Thoracic aorta (tissue), 2 donors: ENCODE data around the gene OR2T29. TPM values are rescaled to one million over a fixed set of nuclear protein-coding genes. Genes with fewer than 3 reads are reported as not detected.
"Not testable (repeated sequence)": the region's sequence is repeated elsewhere in the genome, so short reads cannot be mapped to it uniquely, and the experiment has no call there.

Experiments
- ATAC-seq: fragments of 150-250 bp; one replicate; pipeline ENCODE4 v1.8.0; 2017; ENCODE audit warnings: low read depth; ENCODE audit not compliant: insufficient number of reproducible peaks, low FRiP score
- DNase-seq: peaks from one replicate; pipeline ENCODE4 v3.0.0-alpha.2; 2020; ENCODE audit warnings: low spot score
- H3K27ac ChIP-seq, 2 donors: fragments of 200-600 bp; sonication (generic); 1 replicate in 1 of 2; 2 replicates in 1 of 2; pipeline ENCODE4 v1.5.1; 2016; ENCODE audit warnings: mild to moderate bottlenecking in 2 of 2, moderate library complexity in 2 of 2
- H3K27me3 ChIP-seq: fragments of 200-600 bp; sonication (generic); replicated peaks from 2 replicates; pipeline ENCODE4 v1.6.0; 2016; ENCODE audit warnings: mild to moderate bottlenecking; ENCODE audit not compliant: insufficient read depth
- H3K36me3 ChIP-seq: fragments of 200-600 bp; sonication (generic); one replicate; pipeline ENCODE4 v1.5.1; 2016
- H3K4me1 ChIP-seq, 2 donors: fragments of 200-600 bp; sonication (generic); 1 replicate in 1 of 2; 2 replicates in 1 of 2; pipeline versions ENCODE4 v1.5.1 to v1.6.0; 2016; ENCODE audit warnings: low read depth in 2 of 2, mild to moderate bottlenecking in 1 of 2; ENCODE audit not compliant: control insufficient read depth in 1 of 2
- H3K4me3 ChIP-seq: fragments of 200-600 bp; sonication (generic); 2 replicates; pipeline ENCODE4 v1.5.1; 2016; ENCODE audit warnings: mild to moderate bottlenecking
- H3K9me3 ChIP-seq: fragments of 200-600 bp; sonication (generic); 2 replicates; pipeline ENCODE4 v1.5.1; 2016
- total RNA-seq, 2 donors: library from RNA; depleted of rRNA; stranded (reverse); fragments of >200 nt; gene quantifications; one replicate each; pipeline versions ENCODE4 v1.1.0 to v1.2.3, GENCODE V29; 2016
- TF ChIP-seq, protein P1 (sequence below): fragments of 200-600 bp; sonication (generic); IDR thresholded peaks from one replicate; pipeline ENCODE4 v1.5.1; 2019; ENCODE audit warnings: antibody characterized with exemption

OR2T29 gene, protein sequence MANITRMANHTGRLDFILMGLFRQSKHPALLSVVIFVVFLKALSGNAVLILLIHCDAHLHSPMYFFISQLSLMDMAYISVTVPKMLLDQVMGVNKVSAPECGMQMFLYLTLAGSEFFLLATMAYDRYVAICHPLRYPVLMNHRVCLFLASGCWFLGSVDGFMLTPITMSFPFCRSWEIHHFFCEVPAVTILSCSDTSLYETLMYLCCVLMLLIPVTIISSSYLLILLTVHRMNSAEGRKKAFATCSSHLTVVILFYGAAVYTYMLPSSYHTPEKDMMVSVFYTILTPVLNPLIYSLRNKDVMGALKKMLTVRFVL
- total RNA-seq = not detected

DNA sequence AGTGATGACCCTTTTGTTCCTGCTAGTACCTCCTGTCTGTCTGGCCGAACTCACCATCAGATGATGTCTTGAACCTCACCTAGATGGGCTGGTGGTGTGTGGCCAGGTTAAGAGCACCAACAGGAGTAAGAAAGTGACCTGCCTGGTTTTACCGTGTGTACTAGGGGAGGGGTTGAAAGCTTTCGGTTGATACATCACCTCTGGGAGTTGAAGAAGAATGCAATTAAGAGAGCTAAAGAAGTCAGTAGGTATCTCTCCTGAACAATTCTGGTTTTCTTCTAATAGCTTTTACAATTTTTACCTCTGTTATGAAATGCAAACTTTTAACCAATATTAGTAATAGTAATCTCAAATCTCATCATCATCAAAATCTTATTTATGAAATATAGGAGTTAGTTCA, at the start of gene OR2T29:
Gene OR2T29, minus strand, starts transcription at position 101 of the 400 bp plus-strand sequence. CDS start 3,281 bp downstream, outside the sequence.
- not testable (repeated sequence) for H3K27ac ChIP-seq, H3K4me1 ChIP-seq, H3K27me3 ChIP-seq, DNase-seq, H3K9me3 ChIP-seq, H3K36me3 ChIP-seq, H3K4me3 ChIP-seq, ATAC-seq

DNA sequence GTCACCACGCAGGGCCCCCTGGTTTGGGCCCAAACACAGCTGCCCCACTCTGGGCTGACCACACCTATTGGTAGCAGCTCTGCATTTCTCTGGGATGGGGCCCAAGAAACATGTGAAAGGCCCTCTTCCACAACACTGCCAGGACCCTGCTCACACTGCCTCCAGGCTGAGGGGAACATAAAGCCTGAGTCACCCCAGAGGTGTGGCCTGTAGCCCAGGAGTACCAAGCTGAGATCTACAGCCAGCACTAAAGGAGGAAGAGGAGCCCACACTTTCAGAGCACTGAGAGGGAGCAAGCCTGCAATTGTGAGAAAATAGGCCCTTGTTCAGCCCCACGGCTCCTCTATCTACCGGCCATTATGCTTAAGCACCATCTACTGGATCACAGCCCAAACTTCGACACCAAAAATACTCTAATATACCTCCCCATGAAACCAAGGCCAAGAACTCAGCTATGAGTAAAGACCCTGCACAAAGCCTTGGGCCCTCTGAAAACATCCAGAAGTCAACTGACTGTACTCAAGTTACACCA, 49.4 kb upstream of the OR2T29 start:
- no peak for ATAC-seq
- Histone ChIP-seq H3K27ac (no peak overlapping the region), H3K9me3 (no peaks in the 10 kb centered on the region), H3K4me3 (no peak overlapping the region), H3K4me1 (no peaks in the 10 kb centered on the region), H3K36me3 (no peaks in the 10 kb centered on the region), H3K27me3 (no peaks in the 10 kb centered on the region)
- TF ChIP-seq, protein P1, sequence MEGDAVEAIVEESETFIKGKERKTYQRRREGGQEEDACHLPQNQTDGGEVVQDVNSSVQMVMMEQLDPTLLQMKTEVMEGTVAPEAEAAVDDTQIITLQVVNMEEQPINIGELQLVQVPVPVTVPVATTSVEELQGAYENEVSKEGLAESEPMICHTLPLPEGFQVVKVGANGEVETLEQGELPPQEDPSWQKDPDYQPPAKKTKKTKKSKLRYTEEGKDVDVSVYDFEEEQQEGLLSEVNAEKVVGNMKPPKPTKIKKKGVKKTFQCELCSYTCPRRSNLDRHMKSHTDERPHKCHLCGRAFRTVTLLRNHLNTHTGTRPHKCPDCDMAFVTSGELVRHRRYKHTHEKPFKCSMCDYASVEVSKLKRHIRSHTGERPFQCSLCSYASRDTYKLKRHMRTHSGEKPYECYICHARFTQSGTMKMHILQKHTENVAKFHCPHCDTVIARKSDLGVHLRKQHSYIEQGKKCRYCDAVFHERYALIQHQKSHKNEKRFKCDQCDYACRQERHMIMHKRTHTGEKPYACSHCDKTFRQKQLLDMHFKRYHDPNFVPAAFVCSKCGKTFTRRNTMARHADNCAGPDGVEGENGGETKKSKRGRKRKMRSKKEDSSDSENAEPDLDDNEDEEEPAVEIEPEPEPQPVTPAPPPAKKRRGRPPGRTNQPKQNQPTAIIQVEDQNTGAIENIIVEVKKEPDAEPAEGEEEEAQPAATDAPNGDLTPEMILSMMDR = no peak
- no peak for DNase-seq

DNA sequence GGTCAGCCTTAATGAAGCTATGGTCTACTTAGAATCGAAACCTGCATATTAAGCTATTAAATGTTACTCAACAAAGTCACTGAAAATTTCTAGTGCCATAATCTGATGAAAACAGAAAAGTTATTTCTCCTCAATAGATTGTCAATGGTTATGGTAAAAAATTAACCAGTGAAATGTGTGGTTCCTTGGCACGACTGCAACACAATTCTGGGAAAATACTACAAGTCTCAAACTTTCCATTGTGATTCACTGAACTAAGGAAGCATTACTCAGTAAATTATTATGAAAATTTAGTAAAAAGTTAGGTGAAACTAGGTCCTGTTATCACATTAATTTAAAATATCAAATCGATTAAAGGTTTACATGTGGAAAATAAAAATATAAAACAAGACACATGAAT, 47.7 kb upstream of the OR2T29 start:
- no peak for ATAC-seq
- Histone ChIP-seq H3K27ac (no peak overlapping the region), H3K9me3 (no peaks in the 10 kb centered on the region), H3K4me1 (no peaks in the 10 kb centered on the region), H3K36me3 (no peaks in the 10 kb centered on the region), H3K27me3 (no peaks in the 10 kb centered on the region), H3K4me3 (no peak overlapping the region)
- TF ChIP-seq, protein P1 = no peak
- no peak for DNase-seq

DNA sequence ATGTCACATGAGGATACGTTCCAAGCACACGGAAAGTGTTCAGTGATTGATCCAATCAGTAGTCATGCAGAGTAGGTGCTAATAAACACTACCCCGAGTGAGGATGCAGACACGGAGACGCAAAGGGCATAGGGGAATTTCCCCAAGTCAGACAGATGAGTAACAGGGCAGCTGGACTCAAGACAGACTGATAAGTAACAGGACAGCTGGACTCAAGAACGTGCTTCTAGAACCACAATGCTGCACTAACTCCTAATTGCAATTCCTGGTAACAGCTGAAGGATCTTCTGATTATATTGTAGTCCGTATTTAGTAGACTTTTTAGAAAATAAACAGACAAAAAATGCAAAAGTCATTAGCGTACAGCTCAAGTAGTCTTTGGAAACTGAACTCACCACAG, 36.8 kb upstream of the OR2T29 start:
- Histone ChIP-seq H3K4me3 (no peak overlapping the region), H3K27ac (no peak overlapping the region), H3K9me3 (no peaks in the 10 kb centered on the region), H3K36me3 (no peaks in the 10 kb centered on the region), H3K27me3 (no peaks in the 10 kb centered on the region), H3K4me1 (no peaks in the 10 kb centered on the region)
- DNase-seq (no peak), ATAC-seq (no peak)
- TF ChIP-seq, protein P1 = no peak

DNA sequence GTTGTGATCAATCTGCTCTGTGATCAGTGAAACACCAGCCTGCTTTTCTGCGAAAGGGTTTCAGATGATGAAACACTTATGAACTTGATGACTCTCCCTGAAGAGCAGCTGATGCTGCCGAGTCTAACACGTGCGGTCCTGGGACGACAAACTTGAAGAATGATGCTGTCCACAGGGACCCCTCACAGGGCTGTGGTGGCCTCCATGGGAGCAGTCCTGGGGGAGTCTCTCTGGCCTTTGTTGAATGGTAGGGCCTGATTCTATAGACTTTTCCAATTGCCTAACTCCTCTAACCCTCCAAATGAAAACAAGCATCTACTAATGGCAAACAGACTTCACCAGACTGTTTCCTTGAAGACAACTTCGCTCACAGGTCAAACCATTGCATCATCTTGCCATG, 35.0 kb upstream of the OR2T29 start, which contains the start of gene OR2T10:
Gene OR2T10, minus strand, starts transcription at position 112 of the 400 bp plus-strand sequence. CDS start 3,932 bp downstream, outside the sequence.
- Histone ChIP-seq H3K27me3 (no peaks in the 10 kb centered on the region), H3K9me3 (no peaks in the 10 kb centered on the region), H3K4me3 (no peak within 1 kb of the TSS), H3K36me3 (no peaks in the 10 kb centered on the region), H3K4me1 (no peaks in the 10 kb centered on the region), H3K27ac (no peak within 1 kb of the TSS)
- no peak for ATAC-seq
- TF ChIP-seq, protein P1 = no peak
- DNase-seq = no peak
